Fibroblast of skin of left quadriceps (primary cell): ENCODE results near the gene GNG8.

Experiments used
- DNase-seq, 2 experiments: peaks; one replicate each; pipeline ENCODE4 v3.0.0-alpha.2; 2013; ENCODE audit warnings: low read depth in 2 of 2

GNG8 gene

GRCh38 chr19:46635920-46636761, at the start of gene GNG8:
GNG8 (minus strand) TSS chr19:46636202; CDS start chr19:46634682, 1,520 bp downstream.
- no peak for DNase-seq

DNA sequence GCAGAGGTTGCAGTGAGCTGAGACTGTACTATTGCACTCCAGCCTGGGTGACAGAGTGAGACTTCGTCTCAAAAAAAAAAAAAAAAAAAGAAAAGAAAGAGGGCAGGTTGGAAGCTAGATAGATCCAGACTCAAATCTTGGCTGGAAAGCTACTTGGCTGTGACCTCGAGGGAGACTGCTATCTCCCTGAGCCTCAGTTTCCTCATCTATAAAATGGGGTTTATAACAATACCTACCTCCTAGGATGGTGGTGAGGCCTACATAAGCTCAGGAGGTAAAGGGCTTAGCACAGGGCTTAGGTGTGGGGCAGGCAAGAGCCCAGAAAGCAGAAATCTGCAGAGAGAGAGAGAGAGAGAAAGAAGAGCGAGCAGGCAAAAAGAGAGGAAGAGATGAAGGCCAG, 49.2 kb upstream of the GNG8 start:
- DNase-seq = no peak

DNA sequence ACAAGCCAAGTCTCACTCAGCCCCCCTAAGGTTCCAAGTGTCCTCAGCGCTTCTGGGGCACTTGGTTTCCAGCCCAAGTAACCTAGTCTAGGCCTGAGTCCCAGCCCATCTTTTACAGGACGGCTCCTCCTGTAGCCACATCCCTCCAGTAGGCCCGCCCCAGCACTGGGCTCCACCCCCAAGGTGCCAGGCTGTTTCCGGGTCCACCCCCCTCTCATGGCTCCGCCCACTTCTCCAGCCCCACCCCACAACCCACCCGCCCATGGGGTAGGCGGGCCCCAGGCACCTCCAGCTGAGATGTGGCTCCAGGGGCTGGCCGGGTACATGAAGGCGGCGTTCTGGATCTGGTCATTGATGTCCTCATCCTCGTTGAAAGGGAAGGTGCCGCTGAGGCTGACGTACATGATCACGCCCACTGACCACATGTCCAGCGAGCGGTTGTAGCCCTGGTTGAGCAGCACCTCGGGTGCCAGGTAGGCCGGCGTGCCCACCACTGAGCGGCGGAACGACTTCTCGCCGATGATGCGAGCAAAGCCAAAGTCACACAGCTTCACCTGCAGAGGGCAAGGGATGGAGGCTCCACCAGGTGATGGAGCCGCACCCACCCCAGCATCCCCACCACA, 42.2 kb upstream of the GNG8 start:
- DNase-seq = no peak

GRCh38 chr19:46674416-46675178, 38.6 kb upstream of the GNG8 start:
- no peak for DNase-seq

- DNase-seq = no peak
Observed at GRCh38 chr19:46670813-46671212, 34.8 kb upstream of the GNG8 start.

- DNase-seq = no peak
Observed at GRCh38 chr19:46668662-46669061, 32.7 kb upstream of the GNG8 start.

GRCh38 chr19:46665072-46665471, 29.1 kb upstream of the GNG8 start:
- no peak for DNase-seq

- peak; percentile 70 to 74 for DNase-seq
Observed at GRCh38 chr19:46661735-46662592, 26.0 kb upstream of the GNG8 start.

GRCh38 chr19:46661020-46661731, 25.2 kb upstream of the GNG8 start, which contains the start of gene DACT3:
DACT3 (minus strand) TSS chr19:46661182; CDS start chr19:46661064, 118 bp downstream.
- peak; percentile 99 to 100 for DNase-seq

GRCh38 chr19:46660551-46661019, 24.6 kb upstream of the GNG8 start:
- no peak for DNase-seq

DNA sequence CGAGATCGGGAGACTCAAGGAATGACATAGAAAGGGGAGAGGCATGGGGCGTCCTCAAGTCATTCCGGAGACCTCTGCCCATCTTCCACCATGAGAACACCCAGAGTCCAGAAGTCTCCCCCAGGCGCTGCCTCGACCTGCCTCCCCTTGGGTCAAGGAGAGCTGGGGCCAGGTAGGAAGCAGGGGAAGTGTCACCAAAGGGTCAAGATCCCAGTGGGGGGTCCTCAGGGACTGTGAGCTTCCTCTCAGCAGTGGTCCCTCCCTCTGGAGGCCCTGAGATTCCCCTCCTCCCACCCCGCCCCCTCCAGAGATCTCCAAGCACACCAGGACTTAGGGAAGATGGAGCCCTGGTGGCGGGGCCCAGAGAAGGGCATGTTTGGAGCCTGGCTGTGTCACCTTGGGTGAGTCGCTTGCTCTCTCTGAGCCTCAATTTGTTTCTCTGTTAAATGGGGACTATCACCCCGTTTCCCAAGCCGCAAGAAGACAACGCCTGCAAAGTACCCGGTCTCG, 24.1 kb upstream of the GNG8 start:
- no peak for DNase-seq

DNA sequence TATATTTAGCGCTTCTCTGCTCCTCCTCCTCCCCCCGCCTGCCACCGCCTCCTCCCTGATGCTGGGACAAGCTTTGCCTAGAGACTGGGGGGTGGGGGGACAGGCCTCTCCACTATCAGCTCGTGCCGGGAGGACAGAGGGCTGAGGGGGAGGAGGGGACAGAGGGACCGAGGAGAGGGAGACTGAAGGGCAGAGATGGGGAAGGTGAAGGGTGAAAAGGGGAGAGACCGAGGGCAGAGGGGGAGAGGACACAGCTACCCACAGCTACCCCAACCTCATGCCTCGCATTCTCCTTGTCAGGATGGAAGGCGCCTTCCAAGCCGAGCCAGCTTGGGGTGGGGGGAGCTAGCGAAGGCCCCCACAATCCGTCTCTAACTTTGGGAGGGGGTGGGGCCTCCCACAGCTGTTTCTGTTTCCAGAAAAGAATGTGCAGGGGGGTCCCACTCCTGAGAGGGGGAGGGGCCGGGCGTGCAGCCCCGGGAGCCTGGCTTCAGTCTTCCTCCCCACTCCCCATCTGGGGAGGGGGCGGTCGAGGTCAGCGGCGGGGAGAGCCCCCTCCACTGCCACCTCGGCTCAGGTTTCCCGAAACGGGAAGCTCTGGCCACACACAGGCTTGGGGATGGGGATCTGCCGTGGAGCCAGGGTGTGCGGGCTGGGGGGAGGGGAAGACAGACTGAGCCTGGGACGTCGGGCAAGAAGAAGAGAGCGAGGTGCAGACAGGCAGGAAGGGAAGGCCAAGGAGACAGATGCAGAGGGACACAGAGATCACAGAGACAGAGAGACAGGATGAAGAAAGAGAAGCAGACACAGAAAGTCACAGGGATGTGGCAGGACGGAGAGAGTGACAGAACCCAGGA, 23.4 kb upstream of the GNG8 start:
- no peak for DNase-seq

GRCh38 chr19:46656541-46656940, 20.5 kb upstream of the GNG8 start:
- DNase-seq = no peak

GRCh38 chr19:46654621-46655152, 18.7 kb upstream of the GNG8 start:
- no peak for DNase-seq

DNA sequence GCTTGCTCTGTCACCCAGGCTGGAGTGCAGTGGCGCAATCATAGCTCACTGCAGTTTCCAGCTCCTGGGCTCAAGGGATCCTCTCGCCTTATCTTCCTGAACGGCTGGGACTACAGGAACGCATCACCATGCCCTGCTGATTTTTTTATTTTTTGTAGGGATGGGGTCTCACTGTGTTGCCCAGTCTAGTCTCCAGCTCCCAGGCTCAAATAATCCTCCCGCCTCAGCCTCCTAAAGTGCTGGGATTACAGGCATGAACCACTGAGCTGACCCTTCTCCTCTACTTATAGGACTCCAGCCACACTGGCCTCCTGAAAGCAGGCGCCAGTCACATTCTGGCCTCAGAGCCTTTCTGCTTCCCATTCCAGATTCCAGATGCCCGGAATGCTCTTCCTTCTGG, 14.4 kb upstream of the GNG8 start:
- no peak for DNase-seq

DNA sequence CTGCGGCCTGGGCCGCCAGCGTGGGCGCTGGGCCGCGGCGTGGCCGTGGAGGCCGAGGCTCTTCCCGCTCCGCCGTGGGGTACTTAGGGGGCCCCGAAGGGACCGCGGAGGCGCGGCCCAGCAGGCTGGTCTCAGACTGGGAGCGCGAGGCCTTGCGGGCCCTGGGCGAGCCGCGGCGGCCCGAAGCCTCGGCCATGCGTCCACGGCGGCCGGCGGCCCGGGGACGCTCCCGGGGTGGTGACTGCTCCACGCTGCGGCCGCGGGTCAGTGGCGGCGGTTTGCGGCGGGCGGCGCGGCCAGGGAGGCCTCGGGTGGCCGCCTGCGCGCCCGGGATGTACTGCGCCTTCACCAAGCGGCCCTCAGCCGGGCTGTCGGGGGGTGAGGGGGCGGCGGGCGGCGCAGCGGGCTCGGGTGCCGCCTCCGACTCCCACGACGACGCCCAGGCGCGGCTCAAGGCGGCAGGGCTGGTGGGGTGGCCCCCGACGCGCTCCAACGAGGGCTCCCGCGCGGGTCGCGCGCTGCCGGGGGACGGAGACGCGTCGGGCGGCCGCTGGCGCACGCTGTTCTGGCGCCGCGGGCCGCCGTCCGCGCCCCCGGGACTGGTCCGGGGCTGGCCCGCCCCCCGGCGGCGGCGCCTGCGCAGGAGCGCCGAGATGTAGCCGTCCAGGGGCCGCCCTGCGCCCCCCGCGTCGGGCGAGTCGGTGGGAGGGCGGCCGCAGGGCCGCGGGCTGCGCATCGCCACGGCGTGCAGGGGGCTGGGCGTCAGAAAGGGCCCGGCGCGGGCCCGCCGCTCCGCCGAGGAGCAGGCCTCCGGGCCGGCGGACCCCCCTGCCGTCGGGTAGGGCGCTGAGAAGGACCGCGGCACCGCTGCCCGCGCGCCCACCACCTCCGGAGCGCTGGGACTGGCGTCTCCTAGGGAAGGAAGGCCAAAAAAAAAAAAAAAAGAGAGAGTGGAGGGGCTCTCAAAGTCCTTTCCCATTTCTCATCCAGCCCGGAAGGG, 13.3 kb upstream of the GNG8 start:
- no peak for DNase-seq

DNA sequence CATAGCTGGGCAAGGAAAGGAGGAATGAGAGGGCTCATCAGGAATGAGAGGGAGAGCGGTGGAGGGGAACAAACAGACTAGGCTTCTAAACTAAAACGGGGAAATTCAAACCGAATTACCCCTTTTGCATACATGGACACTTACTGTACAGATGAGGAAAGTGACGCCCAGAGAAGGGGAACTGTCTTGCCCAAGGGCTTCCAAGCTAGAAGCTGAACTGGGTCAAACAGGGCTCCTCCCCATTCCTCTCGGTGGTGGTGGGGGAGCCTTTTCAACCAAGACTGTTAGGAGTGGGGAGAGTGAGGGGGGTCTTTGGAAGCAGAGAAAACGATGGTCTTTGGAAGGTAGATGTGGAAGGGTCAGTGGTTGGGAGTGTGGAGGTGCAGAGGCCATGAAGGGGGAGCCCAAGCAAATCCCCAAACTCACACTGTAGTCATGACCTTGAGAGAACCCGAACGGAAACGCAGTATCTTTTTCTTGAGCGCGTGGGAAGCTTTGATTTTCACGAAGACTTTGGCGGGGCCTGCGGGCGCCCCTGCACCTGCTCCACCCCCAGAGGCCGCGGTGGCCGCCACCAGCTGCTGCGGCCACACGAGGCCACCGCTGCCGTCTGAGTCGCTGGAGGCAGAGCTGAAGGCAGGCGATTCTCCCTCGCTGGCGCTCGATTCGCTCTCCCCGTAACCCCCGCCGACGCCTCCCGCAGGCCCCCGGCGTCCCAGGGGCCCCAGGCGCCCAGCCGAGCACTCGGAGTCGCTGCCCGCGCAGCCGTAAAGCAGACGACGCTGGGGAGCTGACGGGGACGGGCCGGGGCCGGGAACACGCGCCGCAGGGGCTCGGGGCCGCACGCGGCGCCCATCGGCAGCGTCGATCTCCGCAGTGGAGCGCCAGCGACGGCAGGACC, 12.3 kb upstream of the GNG8 start:
- DNase-seq = no peak
